BE2C (cell line): ENCODE measurements around the gene PRR20G. TPM values are rescaled to one million over a fixed set of nuclear protein-coding genes. Genes with fewer than 3 reads are reported as not detected.

Experiments
- DNase-seq: peaks from one replicate; pipeline ENCODE4 v3.0.0-alpha.2; 2020
- H3K27me3 ChIP-seq: fragments of 250-450 bp; sonication (Bioruptor Pico); 2 replicates; pipeline ENCODE4 v1.5.1; 2020; ENCODE audit warnings: mild to moderate bottlenecking
- H3K36me3 ChIP-seq: fragments of 250-450 bp; sonication (Bioruptor Pico); 2 replicates; pipeline ENCODE4 v1.5.1; 2020; ENCODE audit warnings: mild to moderate bottlenecking
- H3K4me1 ChIP-seq: fragments of 250-450 bp; sonication (Bioruptor Pico); 2 replicates; pipeline ENCODE4 v1.5.1; 2020
- H3K4me3 ChIP-seq: 2 replicates; pipeline ENCODE4 v1.5.1; 2011; ENCODE audit warnings: low read depth, low read length
- H3K9me3 ChIP-seq: fragments of 250-450 bp; sonication (Bioruptor Pico); 2 replicates; pipeline ENCODE4 v1.5.1; 2020
- CTCF ChIP-seq: IDR thresholded peaks from 2 replicates; pipeline ENCODE4 v1.5.1; 2012; ENCODE audit warnings: mild to moderate bottlenecking, low read depth, low read length
- polyA plus RNA-seq: library from polyadenylated mRNA; unstranded; fragments of >200 nt; gene quantifications from one replicate; pipeline ENCODE4 v1.2.1, GENCODE V29; 2012; ENCODE audit warnings: low read depth, missing spikeins; ENCODE audit not compliant: insufficient read length, insufficient read depth

Gene PRR20G
- polyA plus RNA-seq: 5.2 TPM

- no peak for TF ChIP-seq CTCF
- Histone ChIP-seq H3K27me3 (no peaks in the 10 kb centered on the region), H3K4me3 (no peak within 1 kb of the TSS), H3K4me1 (no peaks in the 10 kb centered on the region), H3K36me3 (no peaks in the 10 kb centered on the region), H3K9me3 (no peaks in the 10 kb centered on the region)
- no peak for DNase-seq
These were observed at the start of gene PRR20G for GRCh38 chr3:127287840-127288239. PRR20G (minus strand) TSS chr3:127288046; CDS start chr3:127287365, 681 bp downstream.

GRCh38 chr3:127337001-127337400, 49.2 kb upstream of the PRR20G start:
- H3K4me1 ChIP-seq: no peaks in the 10 kb centered on the region
- no peak for TF ChIP-seq CTCF
- no peaks in the 10 kb centered on the region for H3K27me3 ChIP-seq
- no peak overlapping the region for H3K4me3 ChIP-seq
- no peak for DNase-seq
- H3K36me3 ChIP-seq: no peaks in the 10 kb centered on the region
- no peaks in the 10 kb centered on the region for H3K9me3 ChIP-seq

GRCh38 chr3:127336101-127336500, 48.3 kb upstream of the PRR20G start:
- Histone ChIP-seq H3K4me3 (no peak overlapping the region), H3K27me3 (no peaks in the 10 kb centered on the region), H3K36me3 (no peaks in the 10 kb centered on the region), H3K4me1 (no peaks in the 10 kb centered on the region), H3K9me3 (no peaks in the 10 kb centered on the region)
- no peak for DNase-seq
- no peak for TF ChIP-seq CTCF

- no peak for DNase-seq
- Histone ChIP-seq H3K36me3 (no peaks in the 10 kb centered on the region), H3K4me3 (no peak overlapping the region), H3K27me3 (no peaks in the 10 kb centered on the region), H3K4me1 (no peaks in the 10 kb centered on the region), H3K9me3 (peaks cover 4% of the 10 kb centered on the region; the same call in 1 of the 2 replicates)
- TF ChIP-seq CTCF: no peak
These were observed 42.5 kb upstream of the PRR20G start for GRCh38 chr3:127330385-127330784.

GRCh38 chr3:127329631-127330285, 41.9 kb upstream of the PRR20G start:
- Histone ChIP-seq H3K4me1 (no peaks in the 10 kb centered on the region), H3K9me3 (peaks cover 4% of the 10 kb centered on the region; the same call in 1 of the 2 replicates), H3K36me3 (no peaks in the 10 kb centered on the region), H3K4me3 (no peak overlapping the region), H3K27me3 (no peaks in the 10 kb centered on the region)
- DNase-seq: no peak
- TF ChIP-seq CTCF: no peak

- H3K4me1 ChIP-seq: no peaks in the 10 kb centered on the region
- H3K36me3 ChIP-seq: no peaks in the 10 kb centered on the region
- H3K9me3 ChIP-seq: peaks cover 4% of the 10 kb centered on the region; the same call in 1 of the 2 replicates
- no peaks in the 10 kb centered on the region for H3K27me3 ChIP-seq
- TF ChIP-seq CTCF: no peak
- no peak for DNase-seq
- H3K4me3 ChIP-seq: no peak overlapping the region
These were observed 40.6 kb upstream of the PRR20G start for GRCh38 chr3:127328421-127328820.
